SK-N-MC (cell line): ENCODE measurements around the gene RBBP4.

Source experiments
- EZH2 ChIP-seq: fragments of 200-600 bp; sonication (generic); IDR thresholded peaks from one replicate; pipeline ENCODE4 v1.6.1; 2017; ENCODE audit warnings: antibody characterized with exemption
- POLR2AphosphoS5 ChIP-seq: IDR thresholded peaks from 2 replicates; pipeline ENCODE4 v1.6.1; 2012; ENCODE audit warnings: mild to moderate bottlenecking, low read depth, low read length, borderline replicate concordance

GRCh38 chr1:32659581-32659980, 8.6 kb downstream of the RBBP4 start:
- TF ChIP-seq EZH2 (no peak), POLR2AphosphoS5 (no peak)
